ENCODE results near the gene APBB2. TPM values are rescaled to one million over a fixed set of nuclear protein-coding genes. Genes with fewer than 3 reads are reported as not detected.

The APBB2 gene
- polyA plus RNA-seq, 3 donors = 0.15 to 0.33 TPM; not detected in 1

DNA sequence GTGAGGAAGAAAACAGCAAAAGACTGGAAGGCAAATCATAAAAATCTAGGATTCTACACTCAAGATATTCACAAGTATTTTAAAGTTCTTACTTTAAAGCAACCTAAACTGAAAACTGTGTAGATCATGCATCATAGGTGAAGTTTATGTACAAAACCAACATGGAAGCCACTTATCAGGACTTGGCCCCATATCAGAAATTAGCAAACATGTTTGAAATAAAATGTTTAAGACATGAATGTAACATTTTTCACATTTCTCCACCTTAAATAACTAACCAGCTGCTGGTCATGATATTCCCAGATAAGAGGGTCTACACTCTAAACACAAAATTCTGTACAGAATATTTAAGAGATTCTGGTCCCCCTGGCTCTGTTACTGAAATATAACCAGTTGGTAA is 38.5 kb downstream of the APBB2 start:
- Histone ChIP-seq H2AFZ (ENCODE audit: insufficient read depth, low read depth, low read length, poor library complexity, severe bottlenecking) (no peak overlapping the region), H3K36me3 (replicated peaks in 1 of 2; ENCODE audit: control insufficient read depth in 1 of 2, insufficient read depth in 2 of 2, low read length in 2 of 2) (no peaks in the 10 kb centered on the region), H3K27me3 (ENCODE audit: control insufficient read depth in 2 of 2, insufficient read depth in 2 of 2, low read length in 2 of 2) (no peaks in the 10 kb centered on the region), H3K9ac (ENCODE audit: insufficient read depth, low read length, poor library complexity, severe bottlenecking) (no peak overlapping the region), H4K20me1 (ENCODE audit: insufficient read depth, low read length) (no peaks in the 10 kb centered on the region), H3K79me2 (ENCODE audit: insufficient read depth, low read length) (no peaks in the 10 kb centered on the region), H3K4me2 (replicated peaks; ENCODE audit: extremely low read depth, low read length, poor library complexity, severe bottlenecking) (no peak overlapping the region), H3K9me3 (replicated peaks in 1 of 2; ENCODE audit: control insufficient read depth in 1 of 2, insufficient read depth in 1 of 2, low read length in 2 of 2) (no peaks in the 10 kb centered on the region), H3K4me3 (replicated peaks in 1 of 3; ENCODE audit: low read depth in 2 of 3, low read length in 3 of 3) (no peak overlapping the region), H3K27ac (ENCODE audit: low read depth in 1 of 2, low read length in 2 of 2) (no peak overlapping the region), H3K4me1 (ENCODE audit: control insufficient read depth in 1 of 2, insufficient read depth in 2 of 2, low read length in 2 of 2) (peaks cover 3 to 12% of the 10 kb centered on the region in 2 donors)
- H3K36me3 Mint-ChIP-seq = no peaks in the 10 kb centered on the region
- peaks cover 0 to 3% (median 0%) of the 10 kb centered on the region in 7 donors for H3K9me3 Mint-ChIP-seq
- DNase-seq = no peak
- H3K27me3 Mint-ChIP-seq (ENCODE audit: low read depth in 3 of 3) = peaks cover 0 to 7% (median 1%) of the 10 kb centered on the region in 3 donors
- no peak overlapping the region for H3K27ac Mint-ChIP-seq
- intact Hi-C loops (cut with micrococcal nuclease) = no loop called here
- no peak overlapping the region for H3K4me3 Mint-ChIP-seq
- peaks cover 13% of the 10 kb centered on the region for H3K4me1 Mint-ChIP-seq
- TF ChIP-seq, protein P1, sequence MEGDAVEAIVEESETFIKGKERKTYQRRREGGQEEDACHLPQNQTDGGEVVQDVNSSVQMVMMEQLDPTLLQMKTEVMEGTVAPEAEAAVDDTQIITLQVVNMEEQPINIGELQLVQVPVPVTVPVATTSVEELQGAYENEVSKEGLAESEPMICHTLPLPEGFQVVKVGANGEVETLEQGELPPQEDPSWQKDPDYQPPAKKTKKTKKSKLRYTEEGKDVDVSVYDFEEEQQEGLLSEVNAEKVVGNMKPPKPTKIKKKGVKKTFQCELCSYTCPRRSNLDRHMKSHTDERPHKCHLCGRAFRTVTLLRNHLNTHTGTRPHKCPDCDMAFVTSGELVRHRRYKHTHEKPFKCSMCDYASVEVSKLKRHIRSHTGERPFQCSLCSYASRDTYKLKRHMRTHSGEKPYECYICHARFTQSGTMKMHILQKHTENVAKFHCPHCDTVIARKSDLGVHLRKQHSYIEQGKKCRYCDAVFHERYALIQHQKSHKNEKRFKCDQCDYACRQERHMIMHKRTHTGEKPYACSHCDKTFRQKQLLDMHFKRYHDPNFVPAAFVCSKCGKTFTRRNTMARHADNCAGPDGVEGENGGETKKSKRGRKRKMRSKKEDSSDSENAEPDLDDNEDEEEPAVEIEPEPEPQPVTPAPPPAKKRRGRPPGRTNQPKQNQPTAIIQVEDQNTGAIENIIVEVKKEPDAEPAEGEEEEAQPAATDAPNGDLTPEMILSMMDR (IDR thresholded peaks at IDR 0.05) = no peak

DNA sequence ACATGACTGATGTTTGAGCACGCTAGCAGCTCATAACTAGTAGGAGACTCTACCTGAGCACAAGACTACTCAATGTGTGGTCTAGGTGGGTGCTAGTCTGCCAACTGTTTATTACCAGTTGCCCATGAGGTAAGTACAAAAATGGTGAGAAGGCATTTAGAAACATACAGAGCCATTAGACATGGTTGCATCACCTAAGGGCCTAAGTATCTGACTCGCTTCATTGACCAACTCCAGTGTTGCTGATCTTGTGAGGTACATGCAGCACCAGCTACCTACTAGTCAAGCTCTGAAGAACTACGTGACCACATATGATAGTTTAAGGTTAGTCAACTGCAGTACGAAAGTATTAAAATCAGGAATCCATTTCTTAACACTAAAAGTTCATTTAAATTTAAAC is 39.9 kb downstream of the APBB2 start:
- intact Hi-C loops (cut with micrococcal nuclease) = no loop called here
- H3K9me3 Mint-ChIP-seq = peaks cover 0 to 3% (median 0%) of the 10 kb centered on the region in 7 donors
- no peaks in the 10 kb centered on the region for H3K27me3 ChIP-seq (ENCODE audit: control insufficient read depth in 2 of 2, insufficient read depth in 2 of 2, low read length in 2 of 2)
- H3K4me3 ChIP-seq (replicated peaks in 1 of 3; ENCODE audit: low read depth in 2 of 3, low read length in 3 of 3) = no peak overlapping the region
- DNase-seq = no peak
- H3K4me3 Mint-ChIP-seq = no peak overlapping the region
- H3K36me3 Mint-ChIP-seq = no peaks in the 10 kb centered on the region
- TF ChIP-seq, protein P1 (IDR thresholded peaks at IDR 0.05) = no peak
- H3K27ac Mint-ChIP-seq = no peak overlapping the region
- WGBS (ENCODE audit: insufficient coverage) = no CpG with 5 or more reads among the region's 4 CpGs
- no peak overlapping the region for H3K27ac ChIP-seq (ENCODE audit: low read depth in 1 of 2, low read length in 2 of 2)
- H3K4me1 Mint-ChIP-seq = peaks cover 13% of the 10 kb centered on the region
- H4K20me1 ChIP-seq (ENCODE audit: insufficient read depth, low read length) = no peaks in the 10 kb centered on the region
- H3K27me3 Mint-ChIP-seq (ENCODE audit: low read depth in 3 of 3) = peaks cover 0 to 7% (median 1%) of the 10 kb centered on the region in 3 donors
- H3K9ac ChIP-seq (ENCODE audit: insufficient read depth, low read length, poor library complexity, severe bottlenecking) = no peak overlapping the region
- no peak overlapping the region for H3K4me2 ChIP-seq (replicated peaks; ENCODE audit: extremely low read depth, low read length, poor library complexity, severe bottlenecking)
- no peaks in the 10 kb centered on the region for H3K36me3 ChIP-seq (replicated peaks in 1 of 2; ENCODE audit: control insufficient read depth in 1 of 2, insufficient read depth in 2 of 2, low read length in 2 of 2)
- peaks cover 3 to 12% of the 10 kb centered on the region in 2 donors for H3K4me1 ChIP-seq (ENCODE audit: control insufficient read depth in 1 of 2, insufficient read depth in 2 of 2, low read length in 2 of 2)
- no peak overlapping the region for H2AFZ ChIP-seq (ENCODE audit: insufficient read depth, low read depth, low read length, poor library complexity, severe bottlenecking)
- no peaks in the 10 kb centered on the region for H3K9me3 ChIP-seq (replicated peaks in 1 of 2; ENCODE audit: control insufficient read depth in 1 of 2, insufficient read depth in 1 of 2, low read length in 2 of 2)
- no peaks in the 10 kb centered on the region for H3K79me2 ChIP-seq (ENCODE audit: insufficient read depth, low read length)
